Subcutaneous abdominal adipose tissue (tissue), 5 donors: Measurements from ENCODE around the gene ZNF385C.

Source experiments
- H3K27ac ChIP-seq: one replicate; pipeline ENCODE4 v1.7.0; 2013; ENCODE audit warnings: low read depth, mild to moderate bottlenecking, inconsistent platforms, low read length, moderate library complexity
- H3K27me3 ChIP-seq, 5 donors: one replicate each; pipeline ENCODE4 v1.7.0; 2013; ENCODE audit warnings: low read length in 5 of 5, inconsistent platforms in 1 of 5; ENCODE audit not compliant: control insufficient read depth in 5 of 5, insufficient read depth in 4 of 5
- H3K36me3 ChIP-seq, 5 donors: one replicate each; pipeline ENCODE4 v1.7.0; 2013; ENCODE audit warnings: low read length in 5 of 5; ENCODE audit not compliant: control insufficient read depth in 5 of 5, insufficient read depth in 5 of 5
- H3K4me1 ChIP-seq, 5 donors: one replicate each; pipeline ENCODE4 v1.7.0; 2013; ENCODE audit warnings: low read length in 5 of 5, mild to moderate bottlenecking in 3 of 5, moderate library complexity in 1 of 5; ENCODE audit not compliant: control insufficient read depth in 5 of 5, insufficient read depth in 5 of 5
- H3K4me3 ChIP-seq, 5 donors: one replicate each; pipeline ENCODE4 v1.7.0; 2013; ENCODE audit warnings: low read length in 5 of 5, low read depth in 1 of 5
- H3K9ac ChIP-seq, 5 donors: one replicate each; pipeline ENCODE4 v1.7.0; 2013; ENCODE audit warnings: low read length in 5 of 5, mild to moderate bottlenecking in 4 of 5, moderate library complexity in 3 of 5
- H3K9me3 ChIP-seq, 5 donors: one replicate each; pipeline ENCODE4 v1.7.0; 2013; ENCODE audit warnings: low read length in 5 of 5; ENCODE audit not compliant: control insufficient read depth in 5 of 5
- donor health status: healthy.
- donor health status: healthy.
- donor health status: healthy.
- donor health status: healthy.
- donor health status: healthy.

The ZNF385C gene

DNA sequence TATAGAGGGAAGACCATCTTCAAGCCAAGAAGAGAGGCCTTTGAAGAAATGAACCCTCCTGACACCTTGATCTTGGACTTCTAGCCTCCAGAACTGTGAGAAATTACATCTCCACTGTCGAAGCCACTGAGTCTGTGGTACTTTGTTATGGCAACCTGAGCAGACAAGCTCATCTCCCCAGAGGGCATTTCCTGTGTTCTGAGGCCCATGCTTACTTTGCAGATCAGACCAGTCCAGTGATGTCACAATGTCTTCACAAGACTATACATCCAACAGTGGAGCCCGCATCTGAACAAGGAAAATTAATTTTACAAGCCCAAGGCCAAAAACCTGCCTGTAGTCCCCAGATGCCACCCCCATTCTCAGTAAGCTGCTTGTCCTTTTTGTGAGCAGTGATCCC, 33.1 kb downstream of the ZNF385C start:
- Histone ChIP-seq H3K4me1 (peaks cover 0 to 19% (median 9%) of the 10 kb centered on the region in 5 donors), H3K36me3 (no peaks in the 10 kb centered on the region), H3K27ac (no peak overlapping the region), H3K9me3 (no peaks in the 10 kb centered on the region), H3K4me3 (no peak overlapping the region), H3K9ac (no peak overlapping the region), H3K27me3 (peaks cover 0 to 18% (median 5%) of the 10 kb centered on the region in 5 donors)

- Histone ChIP-seq H3K9ac (no peak overlapping the region), H3K27me3 (peaks cover 0 to 20% (median 8%) of the 10 kb centered on the region in 5 donors), H3K4me3 (no peak overlapping the region), H3K9me3 (no peaks in the 10 kb centered on the region), H3K36me3 (no peaks in the 10 kb centered on the region), H3K4me1 (peaks cover 0 to 16% (median 4%) of the 10 kb centered on the region in 5 donors), H3K27ac (no peak overlapping the region)
These were observed 35.6 kb downstream of the ZNF385C start for GRCh38 chr17:42062681-42063080.

DNA sequence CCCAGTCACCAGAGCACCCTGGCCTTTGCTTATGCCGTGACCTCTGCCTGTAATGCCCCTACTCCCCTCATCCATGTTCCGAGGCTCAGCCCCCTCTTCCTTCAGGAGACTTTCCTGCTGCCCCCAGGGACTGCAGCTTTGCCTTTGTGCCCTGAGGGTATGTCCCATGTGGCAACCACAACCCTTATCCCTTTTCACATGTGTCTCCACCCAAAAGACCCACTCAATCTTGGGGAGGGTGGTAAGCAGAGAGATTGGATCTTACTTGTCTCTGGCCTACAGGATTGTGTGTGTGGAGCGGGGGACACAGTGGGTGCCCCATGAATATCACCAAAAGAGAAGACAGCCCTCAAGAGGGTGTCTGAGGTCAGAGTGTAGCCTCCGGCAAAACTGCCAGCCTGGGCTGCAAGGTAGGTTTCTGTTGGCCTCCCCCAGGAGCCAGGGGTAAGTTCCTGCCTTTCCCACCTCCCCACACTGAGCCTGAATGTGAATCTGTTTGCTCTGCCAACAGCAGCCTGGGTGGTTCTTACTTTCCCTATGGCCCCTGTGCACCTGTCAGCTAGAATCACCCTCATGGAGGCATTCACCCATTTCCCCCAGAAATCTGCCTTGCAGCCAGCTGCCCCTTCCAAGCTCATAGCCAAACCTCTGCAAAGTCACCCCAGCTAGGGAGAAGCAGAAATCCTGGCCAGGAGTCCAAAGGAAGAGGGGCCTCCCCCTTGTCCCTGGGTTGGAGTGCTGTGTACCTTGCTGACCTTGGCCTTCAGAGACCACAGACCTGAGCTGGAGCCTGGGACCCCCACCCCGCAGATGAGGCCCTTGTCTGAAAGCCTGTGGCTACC, 36.4 kb downstream of the ZNF385C start:
- H3K27ac ChIP-seq, result no peak overlapping the region
- H3K36me3 ChIP-seq, result no peaks in the 10 kb centered on the region
- peak overlapping the region in 1 of 5 donors; percentile 12 for H3K9ac ChIP-seq

DNA sequence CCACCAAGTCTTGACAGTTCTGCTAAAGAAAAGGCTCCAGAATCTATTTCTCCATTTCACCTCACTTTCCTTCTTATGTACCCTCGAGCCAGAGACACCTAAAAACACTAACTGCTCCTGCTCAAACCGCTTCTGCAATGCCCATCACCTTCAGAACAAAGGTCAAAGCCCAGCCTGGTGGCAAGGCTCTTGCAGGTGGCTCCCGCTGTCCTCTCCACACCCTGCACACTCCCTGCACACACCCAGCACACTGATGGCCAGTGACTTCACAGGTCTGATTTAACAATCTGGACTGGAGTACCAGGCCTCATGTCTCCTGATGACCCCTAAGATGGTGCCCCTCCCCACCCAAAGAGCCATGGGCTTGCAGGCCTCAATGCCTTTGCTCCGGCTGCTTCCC, 38.0 kb downstream of the ZNF385C start:
- Histone ChIP-seq H3K9me3 (no peaks in the 10 kb centered on the region), H3K4me1 (peaks cover 0 to 11% (median 0%) of the 10 kb centered on the region in 5 donors), H3K27me3 (peaks cover 0 to 19% (median 9%) of the 10 kb centered on the region in 5 donors), H3K9ac (no peak overlapping the region), H3K36me3 (no peaks in the 10 kb centered on the region), H3K27ac (no peak overlapping the region), H3K4me3 (no peak overlapping the region)

More for the DNA sequence above, 36.4 kb downstream of the ZNF385C start:
- no peak overlapping the region for H3K4me3 ChIP-seq
- H3K4me1 ChIP-seq, result peaks cover 0 to 11% (median 0%) of the 10 kb centered on the region in 5 donors
- H3K9me3 ChIP-seq, result no peaks in the 10 kb centered on the region
- peaks cover 0 to 20% (median 8%) of the 10 kb centered on the region in 5 donors for H3K27me3 ChIP-seq

DNA sequence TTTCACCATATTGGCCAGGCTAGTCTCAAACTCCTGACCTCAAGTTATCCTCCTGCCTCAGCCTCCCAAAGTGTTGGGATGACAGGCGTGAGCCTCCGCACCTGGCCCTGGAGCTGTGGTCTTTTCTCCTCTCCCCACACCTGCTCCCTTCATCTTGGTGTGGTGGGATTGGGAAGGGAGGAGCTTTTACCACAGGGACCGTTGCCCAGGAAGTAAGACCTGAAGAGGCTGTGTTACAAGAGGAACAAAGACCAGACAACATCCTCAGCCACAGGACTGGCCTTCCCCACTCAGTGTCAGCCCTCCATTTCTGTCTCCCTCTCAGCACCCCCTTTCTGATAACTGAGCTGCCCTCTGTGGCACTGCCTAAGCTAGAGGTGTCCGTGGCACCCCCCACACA, 38.5 kb downstream of the ZNF385C start:
- Histone ChIP-seq H3K4me3 (no peak overlapping the region), H3K9ac (no peak overlapping the region), H3K9me3 (no peaks in the 10 kb centered on the region), H3K27ac (no peak overlapping the region), H3K4me1 (peaks cover 0 to 11% (median 0%) of the 10 kb centered on the region in 5 donors), H3K36me3 (no peaks in the 10 kb centered on the region), H3K27me3 (peaks cover 0 to 22% (median 14%) of the 10 kb centered on the region in 5 donors)

DNA sequence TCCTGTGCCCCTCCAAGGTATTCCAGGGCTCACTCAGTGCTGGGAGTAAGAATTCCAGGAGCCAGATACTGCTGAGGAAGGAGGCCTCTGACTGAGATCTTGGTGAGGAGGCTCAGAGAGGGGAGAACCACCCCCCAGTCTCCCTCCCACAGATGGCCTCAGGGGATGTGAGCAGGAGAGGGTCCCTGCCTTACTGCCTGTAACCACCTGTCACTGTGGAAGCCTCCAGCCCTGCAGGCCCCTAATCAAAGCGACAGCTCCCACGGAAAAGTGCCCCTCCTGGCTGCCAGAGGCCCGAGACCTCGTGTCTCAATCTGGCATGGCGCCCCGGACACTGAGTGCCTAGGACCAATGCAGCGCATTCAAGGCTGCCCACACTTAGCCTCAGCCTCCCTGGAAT, 40.2 kb downstream of the ZNF385C start:
- H3K4me1 ChIP-seq, result peaks cover 0 to 1% (median 0%) of the 10 kb centered on the region in 5 donors
- peaks cover 13 to 35% (median 27%) of the 10 kb centered on the region in 5 donors for H3K27me3 ChIP-seq
- H3K9me3 ChIP-seq, result no peaks in the 10 kb centered on the region
- no peak overlapping the region for H3K27ac ChIP-seq
- H3K9ac ChIP-seq, result no peak overlapping the region
- no peak overlapping the region for H3K4me3 ChIP-seq
- no peaks in the 10 kb centered on the region for H3K36me3 ChIP-seq

DNA sequence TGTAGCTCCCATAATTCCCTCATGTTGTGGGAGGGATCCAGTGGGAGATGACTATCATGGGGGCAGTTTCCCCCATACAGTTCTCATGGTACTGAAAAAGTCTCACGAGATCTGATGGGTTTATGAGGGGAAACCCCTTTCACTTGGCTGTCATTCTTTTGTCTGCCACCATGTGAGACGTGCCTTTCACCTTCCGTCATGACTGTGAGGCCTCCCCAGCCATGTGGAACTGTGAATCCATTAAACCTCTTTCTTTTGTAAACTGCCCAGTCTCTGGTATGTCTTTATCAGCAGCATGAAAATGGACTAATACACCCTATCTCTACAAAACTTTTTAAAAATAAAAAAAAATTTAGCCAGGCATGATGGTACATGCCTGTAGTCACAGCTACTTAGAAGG, 41.6 kb downstream of the ZNF385C start:
- H3K27me3 ChIP-seq, result peaks cover 19 to 38% (median 22%) of the 10 kb centered on the region in 5 donors
- H3K9ac ChIP-seq, result no peak overlapping the region
- no peaks in the 10 kb centered on the region for H3K36me3 ChIP-seq
- H3K4me3 ChIP-seq, result no peak overlapping the region
- H3K4me1 ChIP-seq, result no peaks in the 10 kb centered on the region
- H3K9me3 ChIP-seq, result no peaks in the 10 kb centered on the region
- no peak overlapping the region for H3K27ac ChIP-seq

DNA sequence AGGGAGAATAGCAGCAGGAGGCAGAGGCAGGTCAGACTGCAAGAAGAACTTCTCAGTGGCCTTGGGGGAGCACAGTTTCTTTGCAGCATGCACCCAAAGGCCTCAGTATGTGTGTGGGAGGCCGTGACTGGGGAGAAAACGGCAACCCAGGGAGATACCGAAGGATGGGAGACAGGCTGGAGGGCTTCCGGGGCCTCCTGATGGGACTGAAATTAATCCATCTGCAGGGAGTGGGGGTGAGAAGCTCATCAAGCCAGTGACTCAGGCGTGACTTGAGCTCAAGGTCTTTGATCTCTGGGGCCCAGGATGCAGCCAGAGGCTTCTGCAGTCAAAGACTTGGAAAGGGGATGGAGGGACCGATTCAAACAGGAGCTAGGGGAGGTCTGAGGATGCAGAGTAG, 42.8 kb downstream of the ZNF385C start:
- H3K9ac ChIP-seq, result no peak overlapping the region
- peaks cover 18 to 38% (median 22%) of the 10 kb centered on the region in 5 donors for H3K27me3 ChIP-seq
- H3K4me3 ChIP-seq, result no peak overlapping the region
- no peaks in the 10 kb centered on the region for H3K9me3 ChIP-seq
- H3K4me1 ChIP-seq, result peaks cover 0 to 5% (median 5%) of the 10 kb centered on the region in 5 donors
- H3K36me3 ChIP-seq, result no peaks in the 10 kb centered on the region
- no peak overlapping the region for H3K27ac ChIP-seq

DNA sequence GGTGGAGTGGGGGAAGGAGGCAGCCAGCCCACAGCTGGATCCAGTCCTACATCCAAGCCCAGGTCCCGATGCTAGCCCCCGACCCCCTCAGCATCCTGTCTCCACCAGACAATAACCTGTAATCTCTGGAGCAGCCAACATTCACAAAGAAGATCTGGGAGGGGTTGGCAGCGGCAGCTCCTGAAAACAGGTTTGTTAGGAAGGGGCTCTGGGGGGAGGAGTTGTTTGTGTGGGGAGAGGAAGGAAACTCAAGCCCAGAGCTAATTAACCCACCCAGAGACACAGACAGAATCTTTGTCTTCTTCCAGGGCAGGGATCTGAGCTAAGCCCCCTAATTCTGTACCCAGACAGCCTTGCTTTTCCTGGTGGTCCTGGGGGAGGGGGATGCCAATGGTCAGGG, 43.2 kb downstream of the ZNF385C start:
- Histone ChIP-seq H3K4me3 (no peak overlapping the region), H3K9ac (no peak overlapping the region), H3K4me1 (peaks cover 0 to 8% (median 7%) of the 10 kb centered on the region in 5 donors), H3K27me3 (peaks cover 18 to 38% (median 22%) of the 10 kb centered on the region in 5 donors), H3K9me3 (no peaks in the 10 kb centered on the region), H3K36me3 (no peaks in the 10 kb centered on the region), H3K27ac (no peak overlapping the region)

DNA sequence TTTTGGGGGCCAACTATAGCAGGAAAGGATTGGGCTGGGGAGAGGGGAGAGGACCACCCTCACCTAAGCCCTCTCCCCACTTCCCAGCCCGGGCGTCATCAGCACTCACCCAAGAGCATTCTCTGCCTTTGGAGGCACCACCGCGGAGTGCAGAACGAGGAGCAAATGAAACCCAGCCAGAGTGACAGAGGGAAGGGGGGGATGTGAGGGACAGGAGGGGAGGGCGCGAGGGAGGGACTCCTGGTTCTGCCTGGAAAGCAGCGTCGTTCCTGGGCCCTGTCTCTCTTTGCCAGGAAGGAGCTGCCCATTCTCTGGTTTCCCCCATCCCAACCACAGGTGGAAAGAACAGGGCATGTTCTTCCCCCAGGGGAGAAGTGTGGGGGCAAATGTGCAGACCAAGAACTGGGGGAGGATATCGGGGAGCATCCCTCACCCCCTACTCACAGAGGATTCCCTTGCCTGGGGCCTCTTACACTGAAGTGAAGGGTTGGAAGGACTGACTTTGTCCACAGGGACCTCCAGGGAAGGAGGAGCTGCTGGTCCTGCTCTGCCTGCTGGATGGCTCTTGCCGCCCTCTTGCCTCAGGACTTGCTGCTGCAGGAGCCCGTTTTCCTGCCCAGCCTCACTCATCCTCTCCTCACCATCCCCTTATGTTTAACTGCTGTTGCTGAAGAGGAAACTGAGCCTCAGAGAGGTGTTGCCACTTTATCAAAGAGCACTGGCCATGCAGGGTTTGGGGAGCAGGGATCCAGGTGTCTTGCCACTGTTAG, 44.4 kb downstream of the ZNF385C start:
- Histone ChIP-seq H3K27ac (no peak overlapping the region), H3K27me3 (peaks cover 18 to 34% (median 19%) of the 10 kb centered on the region in 5 donors), H3K9ac (no peak overlapping the region), H3K9me3 (no peaks in the 10 kb centered on the region), H3K36me3 (no peaks in the 10 kb centered on the region), H3K4me1 (peaks cover 0 to 13% (median 11%) of the 10 kb centered on the region in 5 donors), H3K4me3 (no peak overlapping the region)
